Dedifferentiated amniotic fluid mesenchymal stem cell (primary cell): ENCODE results near the gene ZNF740.

Source experiments
- DNase-seq: peaks from one replicate; pipeline ENCODE4 v3.0.0-alpha.2; 2016; ENCODE audit errors: extremely low spot score

Gene ZNF740

DNA sequence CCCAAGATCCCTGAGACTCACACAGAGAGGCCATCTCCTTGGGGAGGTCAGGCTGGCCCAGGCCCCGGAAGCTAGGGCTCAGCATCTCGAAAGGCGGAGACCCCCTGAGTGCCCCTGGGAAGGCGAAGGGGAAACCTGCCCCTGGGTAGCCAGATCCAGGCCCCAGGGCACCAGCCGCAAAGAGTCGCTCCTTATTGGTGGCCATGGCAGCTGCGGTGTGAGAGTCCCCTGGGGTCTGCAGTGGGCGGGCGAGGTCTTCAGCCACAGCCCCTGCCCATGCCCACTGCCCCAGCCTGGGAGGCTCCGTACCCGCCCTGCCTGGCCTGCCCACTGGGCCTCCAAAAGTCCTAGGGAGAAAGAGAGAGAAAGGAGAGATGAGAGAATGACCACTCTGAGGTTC is 46.8 kb downstream of the ZNF740 start:
- no peak for DNase-seq

DNA sequence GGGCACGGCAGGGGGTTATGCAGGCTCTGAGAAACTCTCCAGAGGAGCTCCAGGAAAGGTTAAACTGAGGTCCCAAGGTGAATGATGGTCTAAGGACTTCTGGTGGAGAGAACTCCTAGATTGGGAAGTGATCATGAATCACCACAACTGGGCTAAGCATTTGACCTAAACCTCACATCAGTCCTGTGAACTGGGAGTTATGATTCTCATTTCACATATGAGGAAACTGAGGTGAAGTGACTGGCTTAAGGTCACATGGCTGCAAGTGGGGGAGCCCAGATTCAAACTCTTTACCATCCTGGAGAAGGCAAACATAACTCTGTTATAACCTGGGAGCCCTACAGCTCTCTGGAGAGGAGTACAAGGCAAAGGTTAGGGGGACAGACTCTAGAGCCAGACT is 47.3 kb downstream of the ZNF740 start:
- no peak for DNase-seq

DNA sequence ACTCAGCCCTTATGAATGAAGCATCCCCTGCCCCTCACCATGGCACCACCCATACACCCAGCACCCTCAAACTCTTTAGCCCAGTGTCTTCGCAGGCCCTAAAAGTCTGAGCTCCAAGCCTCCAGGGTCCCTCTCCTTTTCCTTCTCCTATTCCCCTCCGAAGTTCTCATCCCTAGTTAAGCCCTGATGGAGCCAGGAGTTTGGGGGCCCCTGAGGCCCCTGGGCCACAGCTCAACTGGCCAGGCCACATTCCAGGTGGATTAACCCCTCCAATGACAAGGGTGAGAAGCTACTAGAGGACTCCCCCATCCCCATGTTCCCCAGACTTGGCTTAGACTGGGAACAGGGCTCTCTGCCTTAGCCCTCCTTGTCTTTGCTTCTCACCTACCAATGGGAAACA is 48.9 kb downstream of the ZNF740 start:
- DNase-seq = no peak

DNA sequence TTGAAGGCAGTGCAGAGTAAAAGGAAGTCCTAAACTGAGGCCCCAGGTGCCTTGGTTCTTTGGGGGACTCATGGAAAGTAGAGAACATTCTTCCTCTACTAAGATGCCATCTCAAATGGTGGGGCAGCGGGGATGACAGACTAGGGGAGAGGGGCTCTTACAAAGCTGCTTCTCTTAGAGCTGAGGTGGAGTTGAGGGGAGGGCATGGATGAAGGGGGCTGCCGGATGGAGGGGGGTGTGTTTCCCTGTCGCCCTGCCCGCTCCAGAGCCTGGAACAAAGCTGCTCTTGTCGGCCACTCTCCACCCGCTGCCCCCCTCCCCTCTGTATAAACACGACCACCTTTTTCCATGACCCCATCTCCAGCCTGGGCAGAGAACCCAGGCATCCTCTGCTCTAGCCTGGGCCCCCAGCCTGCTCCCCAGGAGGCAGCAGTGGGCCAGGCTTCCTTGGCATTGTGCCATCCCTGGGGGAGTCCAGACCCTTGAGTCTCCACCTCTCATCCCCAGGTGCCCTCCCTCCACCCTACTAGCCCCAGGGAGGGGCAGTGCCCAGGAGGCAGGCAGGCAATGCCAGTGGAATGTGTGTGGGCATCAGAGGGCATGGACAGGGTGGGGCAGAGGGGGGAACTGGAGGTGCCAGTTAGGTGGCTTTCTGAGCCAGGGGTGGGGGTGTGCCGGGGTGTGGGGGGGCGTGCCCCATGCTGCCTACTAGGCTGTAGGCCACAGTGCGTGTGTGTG is 49.8 kb downstream of the ZNF740 start:
- DNase-seq = no peak

DNA sequence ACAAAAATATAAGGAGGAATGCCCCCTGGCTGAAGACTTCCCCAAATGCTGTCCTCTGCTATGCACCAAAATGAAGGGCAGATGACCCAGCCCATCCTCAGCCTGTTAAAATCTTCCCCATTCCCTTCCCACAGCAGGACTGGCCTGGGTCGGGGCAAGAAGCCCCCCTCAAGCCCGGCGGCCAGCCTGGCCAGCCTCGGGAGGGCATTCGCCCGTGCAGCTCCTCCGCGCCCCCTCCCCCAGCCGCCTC is 51.1 kb downstream of the ZNF740 start:
- DNase-seq = no peak

DNA sequence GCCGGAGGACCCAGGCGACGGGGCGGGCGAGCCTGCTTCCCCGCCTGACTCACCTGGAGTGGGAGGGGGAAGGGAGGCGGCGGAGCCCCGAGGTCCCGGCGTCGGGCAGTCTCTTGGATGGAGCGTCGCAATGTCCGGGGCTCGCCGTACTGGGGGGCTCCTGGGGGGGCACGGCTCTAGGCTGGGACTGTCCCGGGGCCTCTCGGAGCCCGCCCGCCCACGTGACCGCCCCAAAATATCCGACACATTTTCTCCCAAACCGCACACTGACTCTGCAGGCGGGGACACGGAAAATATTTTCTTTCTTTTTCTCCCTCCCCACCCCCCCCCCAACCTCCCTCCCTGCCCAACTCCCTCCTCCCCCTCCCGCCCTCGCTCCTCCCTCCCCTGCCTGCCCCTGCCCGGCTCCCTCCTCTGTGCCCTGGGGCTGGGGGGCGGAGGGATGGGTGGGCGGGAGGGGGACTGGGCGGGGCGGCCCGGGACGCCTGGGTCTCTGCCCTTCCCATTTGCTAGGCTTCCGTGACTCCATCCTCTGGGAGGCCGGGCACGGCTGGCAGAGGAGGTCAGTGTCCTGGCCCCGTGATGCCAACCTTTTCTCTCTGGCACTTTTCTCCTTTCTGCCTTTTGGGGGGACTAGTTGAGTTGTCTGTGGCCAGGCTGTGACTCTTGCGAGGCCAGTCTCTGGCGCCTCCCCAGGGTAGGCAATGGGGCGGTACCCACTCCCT is 51.6 kb downstream of the ZNF740 start, which contains the start of gene RARG:
Gene RARG (minus strand): TSS at position 289 of the 725 bp plus-strand sequence. CDS start 4,664 bp downstream, outside the sequence.
- DNase-seq = peak; percentile 47

DNA sequence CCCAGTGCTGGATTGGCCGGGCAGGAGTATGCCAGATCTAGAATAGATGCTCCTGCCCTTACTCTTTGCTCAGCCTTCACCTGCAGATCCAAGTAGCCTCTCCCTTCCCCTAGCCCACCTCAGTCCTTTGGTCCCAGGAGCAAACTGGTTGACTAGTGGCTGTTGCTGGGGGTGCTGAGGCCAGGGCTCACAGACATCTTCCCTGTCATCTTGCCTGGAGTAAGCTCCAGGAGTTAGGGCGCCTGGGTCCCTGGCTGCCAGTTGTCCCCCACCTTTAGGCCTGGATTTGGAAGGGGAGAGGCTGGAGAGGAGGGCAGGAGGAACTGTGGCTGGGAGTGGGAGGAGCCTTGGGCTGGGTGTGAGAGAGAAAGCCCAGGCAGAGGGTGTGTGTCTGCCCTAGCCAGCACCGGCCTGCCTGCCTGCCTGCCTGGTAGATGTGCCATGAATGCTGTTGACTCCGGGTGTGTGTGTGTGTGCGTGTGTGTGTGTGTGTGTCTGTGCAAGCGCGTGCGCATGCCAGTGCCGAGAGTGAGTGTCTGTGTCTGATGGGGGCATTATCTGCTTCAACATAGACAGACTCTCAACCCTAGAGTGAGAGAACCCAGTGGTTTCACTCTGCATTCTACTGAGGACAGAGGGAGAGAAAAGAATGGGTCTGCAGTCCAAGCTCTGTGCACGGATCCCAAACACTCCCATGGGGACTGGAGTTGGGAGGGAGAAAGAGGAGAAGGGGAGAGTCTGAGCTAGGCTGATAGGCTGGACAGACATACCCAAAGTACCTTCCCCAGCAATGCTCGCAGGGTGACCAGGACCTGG is 52.3 kb downstream of the ZNF740 start:
- DNase-seq = peak; percentile 47

DNA sequence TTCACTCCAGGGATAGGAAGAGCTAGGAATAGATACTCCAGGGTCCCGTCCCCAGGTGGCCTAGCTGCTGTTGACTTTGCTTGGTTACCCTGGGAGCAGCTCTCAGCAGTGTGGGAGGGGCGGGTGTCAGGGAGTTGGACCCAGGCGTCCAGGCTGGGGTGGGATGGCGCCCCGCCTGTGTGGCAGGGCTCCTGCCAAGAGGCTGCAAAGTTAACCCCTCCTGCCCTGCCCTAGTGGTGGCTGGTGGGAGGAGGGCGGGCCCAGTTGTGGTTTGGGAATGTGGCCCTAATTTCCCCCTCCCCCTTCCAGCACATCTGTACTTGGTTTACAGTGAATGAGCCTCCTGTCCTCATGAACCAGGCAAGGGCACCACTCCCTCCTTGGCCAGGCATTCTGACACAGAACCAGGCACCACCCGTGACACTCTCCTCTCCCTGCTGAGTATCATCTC is 53.2 kb downstream of the ZNF740 start:
- no peak for DNase-seq

DNA sequence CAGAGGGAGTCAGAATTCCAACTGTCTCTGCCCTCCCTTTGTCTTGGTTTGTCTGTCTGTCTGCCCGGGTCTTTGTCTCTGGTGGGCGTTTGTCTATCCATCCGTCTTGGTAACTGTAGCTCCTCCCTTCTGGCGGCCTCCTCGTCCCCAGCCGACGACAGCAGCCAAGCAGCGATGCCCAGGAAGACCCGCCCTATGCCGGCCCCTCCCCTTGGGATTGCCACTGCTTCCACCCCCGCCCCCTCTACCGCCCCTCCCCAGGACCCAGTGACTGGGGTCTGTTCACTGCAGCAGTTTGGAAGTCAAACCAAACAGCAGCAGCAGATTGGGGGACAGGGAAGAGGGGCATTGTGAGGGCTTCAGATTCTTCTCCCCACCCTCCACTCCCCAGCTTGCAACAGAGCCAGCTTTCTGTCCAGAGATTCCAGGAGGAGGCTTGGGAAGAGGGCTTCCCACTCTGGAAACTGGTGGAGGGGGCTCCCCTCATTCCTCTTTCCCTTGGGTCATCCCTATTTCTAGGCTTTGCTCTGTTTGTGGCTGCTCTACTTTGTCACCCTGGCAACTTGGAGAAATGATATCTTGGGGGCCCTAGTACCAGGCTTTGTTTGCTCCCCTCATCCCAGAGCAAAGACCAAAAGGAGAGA is 53.9 kb downstream of the ZNF740 start:
- no peak for DNase-seq

DNA sequence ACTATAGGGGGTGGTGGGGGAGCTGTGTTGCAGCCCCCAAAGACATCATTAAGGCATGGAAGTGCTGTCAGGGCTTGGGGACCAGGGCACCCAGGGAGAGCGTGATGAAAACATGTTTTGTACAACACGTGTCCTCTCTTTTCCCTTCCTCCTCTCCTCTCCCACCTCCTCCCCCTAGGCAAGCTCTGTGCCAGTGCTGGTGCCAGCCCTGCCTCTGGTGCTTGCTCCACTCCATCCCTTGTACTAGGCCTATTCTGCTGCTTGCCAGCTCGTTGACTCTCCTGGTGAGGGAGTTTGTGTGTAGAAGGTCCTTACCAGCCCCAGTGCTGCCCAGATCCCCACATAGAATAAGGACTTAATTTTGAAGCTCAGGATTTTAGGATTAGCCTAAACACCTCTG is 54.6 kb downstream of the ZNF740 start:
- DNase-seq = no peak

DNA sequence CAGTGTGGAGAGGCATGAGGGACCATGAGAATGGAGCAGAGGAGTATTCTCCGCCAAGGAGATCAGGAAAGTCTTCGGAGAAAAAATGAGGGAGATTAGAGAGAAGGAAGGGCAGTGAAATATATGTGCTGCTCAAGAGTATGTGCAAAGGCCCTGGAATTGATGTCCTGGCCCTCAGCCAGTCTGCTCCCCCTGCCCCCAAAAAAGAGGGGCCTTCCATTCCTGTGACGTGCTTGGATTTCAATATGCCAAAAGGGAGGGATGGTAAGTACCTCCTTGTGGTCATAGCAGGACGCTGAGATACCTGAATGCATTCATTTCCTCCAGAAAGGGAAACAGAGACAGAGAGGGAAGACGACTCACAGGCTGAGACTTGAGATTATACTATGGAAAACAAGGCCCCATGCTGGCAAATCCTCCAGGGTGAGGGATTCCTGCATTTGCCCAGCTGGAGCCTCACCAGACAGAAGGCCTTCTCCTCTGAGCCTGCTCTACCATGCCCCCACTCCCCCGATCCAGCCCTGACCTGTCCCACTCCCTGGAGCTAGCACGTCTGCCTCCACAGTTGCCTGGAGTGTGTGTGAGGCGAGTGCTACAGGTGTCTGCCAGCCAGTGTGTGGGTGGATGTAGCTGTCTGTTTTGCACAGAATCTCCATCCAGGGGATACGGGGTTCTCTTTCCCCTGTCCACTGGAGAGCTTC is 55.4 kb downstream of the ZNF740 start:
- no peak for DNase-seq

DNA sequence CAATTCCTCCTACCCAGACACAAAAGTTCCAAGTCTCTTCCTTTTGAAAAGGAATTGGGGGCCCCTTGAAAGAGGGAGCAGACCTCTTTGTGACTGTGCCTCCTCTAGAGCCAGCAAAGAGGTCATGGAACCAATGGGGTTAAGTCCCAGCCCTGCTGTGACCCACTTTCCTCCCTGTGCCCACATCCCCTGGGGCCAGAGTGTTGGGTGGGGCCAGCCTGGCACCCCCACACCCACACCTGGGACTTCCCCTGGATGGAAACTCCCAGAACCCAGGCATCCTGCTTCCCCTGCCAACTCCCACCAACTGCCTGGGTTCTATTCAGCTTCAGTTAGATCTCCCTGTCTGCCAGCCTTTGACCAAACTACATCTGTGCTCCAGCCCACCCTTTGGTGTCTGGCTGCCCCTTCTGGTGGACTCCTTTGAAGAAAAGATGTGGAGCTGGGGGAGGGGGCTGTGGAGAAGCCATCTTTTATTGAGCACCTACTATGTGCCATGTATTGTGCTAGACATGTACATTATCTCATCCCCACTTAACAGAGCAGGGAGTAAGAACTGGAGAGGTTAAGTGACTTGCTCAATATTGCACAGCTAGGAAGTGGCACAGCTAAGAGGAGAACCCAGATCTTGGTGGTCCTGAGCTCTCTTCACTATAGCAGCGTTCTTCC is 56.1 kb downstream of the ZNF740 start:
- no peak for DNase-seq

DNA sequence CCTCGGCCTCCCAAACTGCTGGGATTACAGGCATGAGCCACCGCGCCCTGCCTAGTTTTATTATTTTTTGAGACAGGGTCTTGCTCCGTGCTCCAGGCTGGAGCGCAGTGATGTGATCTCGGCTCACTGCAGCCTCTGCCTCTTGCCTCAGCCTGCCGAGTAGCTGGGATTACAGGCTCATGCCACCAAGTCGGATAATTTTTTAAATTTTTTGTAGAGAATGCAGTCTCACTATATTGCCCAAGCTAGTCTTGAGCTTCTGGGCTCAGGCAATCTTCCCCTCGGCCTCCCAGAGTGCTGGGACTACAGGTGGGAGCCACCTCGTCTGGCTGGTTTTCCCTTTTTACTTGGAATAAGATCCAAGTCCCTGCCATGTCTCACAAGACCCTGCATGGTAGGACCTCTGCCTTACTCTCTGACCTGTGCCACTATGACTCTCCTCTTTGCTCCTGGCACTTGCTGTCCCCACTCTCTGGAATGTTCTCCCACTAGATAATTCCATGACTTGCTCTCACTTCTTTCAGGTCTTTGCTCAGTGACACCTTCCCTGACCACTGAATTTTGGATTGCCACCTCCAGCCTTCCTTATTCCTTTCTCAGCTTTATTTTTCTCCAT is 59.2 kb downstream of the ZNF740 start:
- no peak for DNase-seq

DNA sequence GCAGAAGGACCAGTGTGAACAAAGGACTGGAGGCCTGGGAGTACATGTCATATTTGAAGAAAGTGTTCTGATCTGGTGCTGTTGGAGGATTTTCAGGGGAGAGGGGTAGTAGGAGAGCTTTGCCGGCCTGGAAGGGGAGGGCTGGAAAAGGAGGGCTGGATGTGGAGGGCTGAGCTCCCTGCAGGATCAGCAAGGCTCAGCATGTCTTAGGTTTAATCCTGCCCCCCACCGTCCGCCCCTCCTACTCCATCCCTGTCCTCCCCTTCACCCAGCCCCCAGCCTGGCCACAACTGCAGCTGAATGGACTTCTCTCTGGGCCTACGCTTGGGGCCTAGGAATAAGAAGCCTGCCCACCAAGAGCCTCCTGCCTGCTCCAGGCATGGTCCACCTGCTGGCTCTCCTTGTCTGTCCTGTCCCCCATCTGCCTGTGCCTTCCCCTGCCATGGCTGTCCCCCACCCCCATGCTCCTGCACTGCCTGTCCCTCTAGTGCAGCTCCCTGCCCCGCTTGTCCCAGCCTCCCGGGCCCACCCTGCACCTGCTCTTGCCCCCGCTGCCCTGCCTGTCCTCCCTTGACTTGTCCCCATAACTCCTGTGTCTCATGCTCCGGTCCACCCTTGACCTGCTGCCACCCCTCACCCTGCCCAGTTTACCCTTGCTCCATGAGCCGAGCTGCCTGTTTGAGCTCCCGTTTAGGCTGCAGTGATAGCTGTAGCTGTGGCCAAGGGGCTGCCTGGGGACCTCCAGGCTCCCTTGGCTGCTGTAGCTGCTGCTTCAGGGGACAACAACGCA is 61.3 kb downstream of the ZNF740 start:
- no peak for DNase-seq

DNA sequence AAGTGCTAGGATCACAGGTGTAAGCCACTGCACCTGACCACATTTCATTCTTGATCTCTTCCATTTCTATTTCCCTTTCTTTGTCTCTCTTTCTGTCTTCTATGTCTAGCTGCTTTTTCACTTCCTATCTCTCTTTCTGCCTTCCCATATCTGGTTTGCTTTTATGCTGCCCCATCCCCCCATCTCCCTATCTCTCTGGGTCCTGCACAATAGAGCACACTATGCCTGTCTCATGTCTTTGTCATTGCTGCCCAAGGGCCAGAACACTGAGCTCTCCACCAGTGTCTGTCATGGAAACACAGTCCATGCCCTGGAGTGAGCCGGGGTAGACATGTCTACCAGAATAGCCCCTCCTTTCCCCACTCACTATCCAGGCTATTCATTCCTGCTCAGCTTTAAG is 63.8 kb downstream of the ZNF740 start:
- DNase-seq = no peak
